Measurements from ENCODE around the gene BCL2L1. TPM values are rescaled to one million over a fixed set of nuclear protein-coding genes. Genes with fewer than 3 reads are reported as not detected.
A peak's percentile ranks its signal among the peaks of the same experiment; 100 is the strongest.

Gene BCL2L1
- total and polyA plus RNA-seq, 7 donors, result 34.5 to 204 (median 58.1) TPM

DNA sequence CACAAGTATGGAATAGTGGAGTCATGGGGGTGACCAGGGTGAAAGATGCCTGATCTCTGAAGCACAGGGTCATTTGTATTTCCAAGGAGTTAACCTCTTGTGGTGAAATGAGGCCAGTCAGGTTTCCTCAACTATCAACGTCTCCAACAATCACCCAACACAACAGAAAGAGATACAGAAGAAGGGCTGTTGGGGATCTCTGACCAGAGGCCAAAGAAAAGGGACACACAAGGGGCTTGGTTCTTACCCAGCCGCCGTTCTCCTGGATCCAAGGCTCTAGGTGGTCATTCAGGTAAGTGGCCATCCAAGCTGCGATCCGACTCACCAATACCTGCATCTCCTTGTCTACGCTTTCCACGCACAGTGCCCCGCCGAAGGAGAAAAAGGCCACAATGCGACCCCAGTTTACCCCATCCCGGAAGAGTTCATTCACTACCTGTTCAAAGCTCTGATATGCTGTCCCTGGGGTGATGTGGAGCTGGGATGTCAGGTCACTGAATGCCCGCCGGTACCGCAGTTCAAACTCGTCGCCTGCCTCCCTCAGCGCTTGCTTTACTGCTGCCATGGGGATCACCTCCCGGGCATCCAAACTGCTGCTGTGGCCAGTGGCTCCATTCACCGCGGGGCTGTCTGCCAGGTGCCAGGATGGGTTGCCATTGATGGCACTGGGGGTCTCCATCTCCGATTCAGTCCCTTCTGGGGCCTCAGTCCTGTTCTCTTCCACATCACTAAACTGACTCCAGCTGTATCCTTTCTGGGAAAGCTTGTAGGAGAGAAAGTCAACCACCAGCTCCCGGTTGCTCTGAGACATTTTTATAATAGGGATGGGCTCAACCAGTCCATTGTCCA lies 1.0 kb downstream of the BCL2L1 start:
- intact Hi-C loops (cut with DNase I), result loop anchor here (2.0 to 10.0 kb wide), 3 partner anchors 13 to 313 kb away; no protein-coding TSS in a partner anchor
- peaks cover 9 to 41% of the 10 kb centered on the region in 2 donors for H3K36me3 ChIP-seq (ENCODE audit: insufficient read depth in 1 of 2, low read depth in 1 of 2)
- H3K4me3 ChIP-seq, result peak overlapping the region; percentile 85
- ATAC-seq (no peak), DNase-seq (peak; percentile 34 to 70)
- TF ChIP-seq CTCF (IDR thresholded peaks at IDR 0.05), result no peak
- H3K4me1 ChIP-seq, result peaks cover 38% of the 10 kb centered on the region
- peak overlapping the region; percentile 98 for H3K27ac ChIP-seq
- 39 to 46% (median 40%) methylated on average over 22 of the region's 22 CpGs for WGBS, 3 donors
- H3K27me3 ChIP-seq (ENCODE audit: insufficient read depth in 3 of 3, low read length in 2 of 3), result no peaks in the 10 kb centered on the region
- H3K9me3 ChIP-seq, result no peaks in the 10 kb centered on the region

GRCh38 chr20:31720486-31721407 lies 1.9 kb downstream of the BCL2L1 start:
- peak overlapping the region; percentile 98 for H3K27ac ChIP-seq
- TF ChIP-seq CTCF (IDR thresholded peaks at IDR 0.05), result no peak
- no peak for DNase-seq
- H3K27me3 ChIP-seq (ENCODE audit: insufficient read depth in 3 of 3, low read length in 2 of 3), result no peaks in the 10 kb centered on the region
- H3K9me3 ChIP-seq, result no peaks in the 10 kb centered on the region
- ATAC-seq, result no peak
- peaks cover 45% of the 10 kb centered on the region for H3K4me1 ChIP-seq
- WGBS, 3 donors, result 20 to 26% (median 24%) methylated on average over 7 of the region's 7 CpGs
- peak overlapping the region; percentile 85 for H3K4me3 ChIP-seq
- intact Hi-C loops (cut with DNase I), result loop anchor here (10.0 kb wide), 2 partner anchors 156 to 314 kb away; no protein-coding TSS in a partner anchor
- H3K36me3 ChIP-seq (ENCODE audit: insufficient read depth in 1 of 2, low read depth in 1 of 2), result peaks cover 9 to 47% of the 10 kb centered on the region in 2 donors

DNA sequence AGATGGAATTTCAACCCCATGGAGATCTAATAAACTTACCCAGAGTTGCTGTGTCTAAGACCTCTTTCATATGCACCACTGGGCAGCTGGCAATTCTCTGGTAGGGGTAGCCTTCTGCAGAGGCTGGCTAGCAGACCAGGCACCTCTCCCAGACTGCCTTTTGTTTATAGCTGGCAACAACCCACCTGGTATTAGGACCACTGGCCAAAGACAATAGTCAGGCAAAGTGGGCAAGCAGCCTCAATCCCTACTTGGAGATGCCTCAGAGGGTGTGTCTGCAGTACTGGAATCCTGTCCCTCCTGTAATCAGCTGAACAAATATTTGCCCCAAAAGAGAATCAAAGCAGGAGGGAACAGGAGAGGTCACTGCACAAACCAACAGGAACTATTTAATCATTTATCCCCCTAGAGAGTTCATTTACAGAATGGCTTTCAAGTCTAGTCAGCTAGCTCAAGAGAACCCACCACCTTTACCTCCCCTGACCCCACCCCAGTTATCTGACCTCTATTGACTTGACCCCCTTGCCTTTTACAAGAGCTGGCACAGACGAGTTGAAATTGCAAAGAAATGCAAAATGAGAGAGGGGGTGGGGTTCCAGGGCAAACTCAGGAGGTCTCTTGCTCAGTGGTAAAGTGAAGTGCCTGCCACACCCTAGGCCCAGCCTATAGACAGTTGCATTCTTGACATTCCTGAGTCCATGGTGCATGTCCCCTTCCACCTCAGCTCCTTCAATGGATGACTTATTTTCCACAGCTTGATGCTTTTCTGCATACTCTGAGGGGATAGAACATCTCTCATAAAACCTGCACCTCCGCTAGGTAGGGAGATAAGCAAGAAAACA lies 2.8 kb downstream of the BCL2L1 start:
- peaks cover 49% of the 10 kb centered on the region for H3K4me1 ChIP-seq
- TF ChIP-seq CTCF (IDR thresholded peaks at IDR 0.05), result no peak
- DNase-seq (no peak), ATAC-seq (no peak)
- peak overlapping the region; percentile 98 for H3K27ac ChIP-seq
- 49 to 64% (median 52%) methylated on average over 2 of the region's 2 CpGs for WGBS, 3 donors
- peak overlapping the region; percentile 85 for H3K4me3 ChIP-seq
- H3K36me3 ChIP-seq (ENCODE audit: insufficient read depth in 1 of 2, low read depth in 1 of 2), result peaks cover 11 to 52% of the 10 kb centered on the region in 2 donors
- no peaks in the 10 kb centered on the region for H3K27me3 ChIP-seq (ENCODE audit: insufficient read depth in 3 of 3, low read length in 2 of 3)
- H3K9me3 ChIP-seq, result no peaks in the 10 kb centered on the region
- intact Hi-C loops (cut with DNase I), result loop anchor here (10.0 kb wide), 3 partner anchors 145 to 315 kb away; no protein-coding TSS in a partner anchor

GRCh38 chr20:31718952-31719643 lies 3.6 kb downstream of the BCL2L1 start:
- Histone ChIP-seq H3K27ac (peak overlapping the region; percentile 98), H3K9me3 (no peaks in the 10 kb centered on the region), H3K4me3 (peak overlapping the region; percentile 85), H3K4me1 (peaks cover 56% of the 10 kb centered on the region), H3K36me3 (ENCODE audit: insufficient read depth in 1 of 2, low read depth in 1 of 2) (peaks cover 18 to 59% of the 10 kb centered on the region in 2 donors), H3K27me3 (ENCODE audit: insufficient read depth in 3 of 3, low read length in 2 of 3) (no peaks in the 10 kb centered on the region)
- DNase-seq (no peak), ATAC-seq (no peak)
- intact Hi-C loops (cut with DNase I), result loop anchor here in 1 of 2 donors (10.0 kb wide), 1 partner anchor 144 kb away; no protein-coding TSS in a partner anchor
- 50 to 63% (median 51%) methylated on average over 6 of the region's 6 CpGs for WGBS, 3 donors
- no peak for TF ChIP-seq CTCF (IDR thresholded peaks at IDR 0.05)

Data from psoas muscle (tissue), 8 donors.